Activated CD4-positive, alpha-beta T cell treated with anti-CD3 and anti-CD28 coated beads, Interleukin-2, amount 50 U/mL, for 4 hours (primary cell): ENCODE data around the gene FSCN2.

ENCODE experiments used
- DNase-seq, 2 experiments: peaks; one replicate each; pipeline ENCODE4 v3.0.0-alpha.2; 2020

Gene FSCN2

GRCh38 chr17:81513753-81514488 lies 14.3 kb upstream of the FSCN2 start:
- DNase-seq, result peak in 1 of 2 experiments; percentile 28

DNA sequence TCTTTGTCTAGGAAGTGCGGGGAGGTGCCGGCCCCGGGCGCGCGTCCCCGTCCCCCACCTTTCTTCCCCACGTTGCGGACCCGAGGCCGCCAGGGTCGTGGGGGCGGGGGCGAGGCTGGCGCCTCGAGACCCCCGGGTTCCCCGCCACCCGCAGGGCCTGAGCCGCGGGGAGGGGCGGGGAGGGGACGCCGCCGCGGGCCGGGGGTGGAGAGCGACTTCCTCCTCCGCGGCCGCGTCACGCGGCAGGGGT lies 13.8 kb upstream of the FSCN2 start:
- DNase-seq, result no peak

DNA sequence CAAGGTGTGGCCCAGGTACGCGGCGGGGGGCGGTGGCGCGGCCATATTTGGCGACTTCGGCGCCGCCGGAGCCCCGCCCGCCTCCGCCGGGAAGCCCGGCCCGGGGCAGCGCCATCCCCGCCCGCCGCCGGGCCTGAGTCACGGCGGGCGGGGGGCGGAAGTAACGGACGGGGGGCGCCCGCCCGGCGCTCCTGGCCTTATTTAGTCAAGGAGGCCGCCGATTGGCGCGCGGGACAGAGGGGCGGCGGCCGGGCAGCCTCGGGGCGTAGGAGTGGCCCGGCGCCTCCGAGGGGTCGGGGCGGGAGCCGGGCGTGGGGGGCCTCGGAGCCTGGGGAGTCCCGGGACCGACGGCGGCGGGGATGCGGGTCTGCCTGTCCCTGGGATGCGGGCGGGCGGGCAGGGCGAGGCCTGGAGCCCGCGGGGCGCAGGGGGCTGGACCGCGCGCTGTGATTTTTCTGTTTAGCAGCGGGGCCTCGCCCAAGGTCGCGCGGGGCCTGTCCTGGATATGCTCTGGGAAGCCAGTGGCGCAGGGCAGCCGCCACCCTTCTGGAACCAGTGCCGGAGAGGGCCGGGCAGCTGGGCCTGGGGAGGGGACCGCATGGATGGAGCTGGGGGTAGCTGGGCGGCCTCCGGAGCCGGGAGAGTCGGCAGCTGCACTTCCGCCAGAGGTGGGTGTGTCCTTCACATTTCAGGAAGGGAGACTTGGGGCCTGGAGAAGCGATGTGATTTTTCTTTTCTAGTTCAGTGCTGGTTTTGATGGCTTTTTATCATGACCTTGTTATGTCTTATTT lies 13.2 kb upstream of the FSCN2 start:
- peak; percentile 60 to 66 for DNase-seq

DNA sequence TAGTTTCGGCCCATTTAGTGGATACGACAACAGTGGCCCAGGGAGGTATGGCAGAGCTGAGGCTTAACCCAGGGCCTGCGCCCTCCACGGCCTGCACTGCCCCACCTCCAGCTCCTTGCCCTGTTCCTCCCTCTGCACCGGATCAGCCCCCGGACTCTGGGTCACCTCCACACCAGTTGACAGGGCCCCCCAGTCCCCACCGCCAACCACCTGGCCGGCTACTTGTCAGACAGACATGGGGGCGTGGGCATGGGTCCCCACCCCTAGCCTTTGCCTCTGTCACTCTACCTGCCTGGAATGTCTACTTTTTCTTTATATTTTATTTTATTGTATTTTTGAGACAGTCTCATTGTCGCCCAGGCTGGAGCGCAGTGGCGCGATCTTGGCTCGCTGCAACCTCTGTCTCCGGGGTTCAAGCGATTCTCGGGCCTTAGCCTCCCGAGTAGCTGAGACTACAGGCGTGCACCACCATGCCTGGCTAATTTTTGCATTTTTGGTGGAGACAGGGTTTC lies 12.6 kb upstream of the FSCN2 start:
- no peak for DNase-seq

- no peak for DNase-seq
These were observed 11.7 kb upstream of the FSCN2 start for GRCh38 chr17:81516439-81516838.

- DNase-seq, result no peak
These were observed 11.2 kb upstream of the FSCN2 start for GRCh38 chr17:81517009-81517338.

DNA sequence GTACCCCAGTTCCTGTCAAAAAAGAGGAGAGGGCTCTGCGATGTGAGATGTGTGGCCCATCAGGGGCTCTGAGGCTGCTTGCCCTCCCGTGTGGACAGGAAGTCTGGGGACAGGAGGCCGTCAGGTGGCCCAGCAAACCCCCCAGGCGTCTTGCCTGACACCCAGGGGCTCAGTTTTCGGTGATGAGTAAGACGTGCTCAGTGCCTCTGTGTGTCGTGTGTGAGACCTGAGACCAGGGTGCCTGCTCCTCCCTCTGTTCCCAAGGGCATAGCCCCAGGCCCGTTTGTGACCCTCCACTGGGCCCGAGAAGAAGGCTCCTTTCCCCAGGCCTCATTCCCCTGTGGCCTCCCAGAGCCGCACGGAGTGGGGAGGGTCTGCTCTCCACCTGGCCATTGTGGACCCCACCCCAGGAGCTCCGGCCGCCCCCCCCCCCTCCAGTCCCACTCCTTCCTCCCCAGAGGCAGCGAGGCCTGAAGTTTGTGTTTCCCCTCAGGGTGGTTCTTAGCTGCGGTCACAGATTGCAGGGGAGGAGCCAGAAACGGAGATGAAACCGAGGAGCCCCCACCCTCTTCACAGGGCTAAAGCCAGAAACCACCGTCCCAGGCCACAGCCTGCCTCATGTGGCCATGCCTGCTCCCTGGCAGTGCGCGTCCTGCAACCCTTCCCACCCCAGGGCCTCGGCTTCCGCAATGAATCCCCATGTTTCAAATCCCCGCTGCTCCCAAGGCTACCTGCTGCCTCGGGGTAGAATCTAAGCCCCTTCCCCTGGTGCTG lies 10.7 kb upstream of the FSCN2 start:
- DNase-seq, result no peak

GRCh38 chr17:81518113-81518784 lies 9.9 kb upstream of the FSCN2 start:
- DNase-seq, result no peak

GRCh38 chr17:81518785-81519283 lies 9.3 kb upstream of the FSCN2 start:
- DNase-seq, result no peak

GRCh38 chr17:81519284-81520020 lies 8.7 kb upstream of the FSCN2 start:
- DNase-seq, result peak; percentile 66 to 69

GRCh38 chr17:81520021-81520901 lies 7.9 kb upstream of the FSCN2 start:
- no peak for DNase-seq

GRCh38 chr17:81522491-81523401 lies 5.4 kb upstream of the FSCN2 start:
- DNase-seq, result no peak

- no peak for DNase-seq
These were observed 4.7 kb upstream of the FSCN2 start for GRCh38 chr17:81523402-81524038.

- no peak for DNase-seq
These were observed 3.9 kb upstream of the FSCN2 start for GRCh38 chr17:81524039-81524864.

DNA sequence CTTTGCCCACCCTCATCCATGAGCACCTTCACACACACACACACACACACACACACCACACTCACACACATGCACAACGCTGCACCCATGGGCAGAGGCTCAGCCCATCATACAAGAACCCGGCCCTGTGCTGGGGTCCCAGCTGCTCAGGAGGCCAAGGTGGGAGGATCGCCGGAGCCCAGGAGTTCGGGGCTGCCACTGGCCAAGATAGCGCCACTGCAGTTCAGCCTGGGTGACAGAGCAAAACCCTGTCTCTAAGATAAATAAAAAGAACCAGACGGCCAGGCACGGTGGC lies 3.4 kb upstream of the FSCN2 start:
- DNase-seq, result no peak

- no peak for DNase-seq
These were observed 1.3 kb upstream of the FSCN2 start for GRCh38 chr17:81526662-81527571.

DNA sequence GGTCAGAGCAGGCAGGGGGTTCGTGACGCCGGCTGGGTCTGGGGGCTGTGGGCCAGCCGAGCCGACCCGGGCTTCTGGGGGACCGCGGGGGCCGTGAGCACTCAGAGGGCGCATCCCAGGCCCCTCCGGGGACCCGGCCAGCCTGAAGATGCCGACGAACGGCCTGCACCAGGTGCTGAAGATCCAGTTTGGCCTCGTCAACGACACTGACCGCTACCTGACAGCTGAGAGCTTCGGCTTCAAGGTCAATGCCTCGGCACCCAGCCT lies 140 bp downstream of the FSCN2 start:
- no peak for DNase-seq
